Peyer's patch (tissue), 4 donors: ENCODE data around the gene ANXA3. TPM values are rescaled to one million over a fixed set of nuclear protein-coding genes. Genes with fewer than 3 reads are reported as not detected.

Source experiments
- DNase-seq, 3 donors: peaks; one replicate each; pipeline ENCODE4 v3.0.0-alpha.2; 2017 to 2019
- H3K27ac ChIP-seq, 4 donors: fragments of 200-600 bp; sonication (generic); one replicate each; pipeline ENCODE4 v1.5.1; 2016 to 2019
- H3K27me3 ChIP-seq, 2 donors: fragments of 200-600 bp; sonication (generic); one replicate each; pipeline ENCODE4 v1.5.1; 2019
- H3K36me3 ChIP-seq, 3 donors: fragments of 200-600 bp; sonication (generic); one replicate each; pipeline ENCODE4 v1.5.1; 2016 to 2019
- H3K4me1 ChIP-seq, 4 donors: fragments of 200-600 bp; sonication (generic); one replicate each; pipeline ENCODE4 v1.5.1; 2016 to 2019
- H3K4me3 ChIP-seq, 4 donors: fragments of 200-600 bp; sonication (generic); 1 replicate in 3 of 4; 2 replicates in 1 of 4; pipeline ENCODE4 v1.5.1; 2016 to 2019; ENCODE audit warnings: mild to moderate bottlenecking in 1 of 4
- H3K9me3 ChIP-seq, 4 donors: fragments of 200-600 bp; sonication (generic); one replicate each; pipeline ENCODE4 v1.5.1; 2016 to 2019; ENCODE audit warnings: mild to moderate bottlenecking in 1 of 4
- POLR2A ChIP-seq, 2 donors: fragments of 450-650 bp; IDR thresholded peaks; one replicate each; pipeline ENCODE4 v1.5.1; 2017; ENCODE audit warnings: antibody characterized with exemption in 2 of 2, mild to moderate bottlenecking in 2 of 2, moderate library complexity in 2 of 2
- total RNA-seq, 4 donors: library from RNA; depleted of rRNA; stranded (reverse); fragments of >200 nt; gene quantifications; one replicate each; pipeline ENCODE4 v1.1.0, GENCODE V29; 2016
- TF ChIP-seq, protein P1 (sequence below), 6 experiments: fragments of 450-650 bp in 4 of 6; fragments of 200-600 bp in 2 of 6; sonication (generic) in 1 of 6; IDR thresholded peaks; one replicate each; pipeline ENCODE4 v1.5.1; 2017 to 2019; ENCODE audit warnings: antibody characterized with exemption in 6 of 6, mild to moderate bottlenecking in 3 of 6, moderate library complexity in 1 of 6

ANXA3 gene
- total RNA-seq, 4 donors from 2014 or later = 8.3 to 27.5 (median 22.4) TPM

DNA sequence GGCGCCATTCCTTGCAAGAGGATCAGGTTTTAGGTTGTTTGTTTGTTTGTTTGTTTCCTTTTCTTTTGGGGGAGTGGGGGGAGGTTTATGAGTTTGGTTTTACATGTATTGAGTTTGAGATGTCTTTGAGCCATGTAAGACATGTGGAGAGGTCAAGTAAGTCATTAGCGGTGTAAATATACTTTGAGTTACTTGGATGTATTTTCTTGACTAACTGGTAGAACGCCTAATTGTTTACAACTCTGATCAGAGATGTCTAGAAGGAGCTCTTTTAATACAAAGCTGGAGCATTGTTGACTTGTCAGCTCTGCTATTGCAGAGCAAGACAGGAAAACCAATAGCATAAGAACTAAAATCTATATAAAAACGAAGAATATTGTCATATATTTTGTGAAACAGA is 57.1 kb downstream of the ANXA3 start:
- TF ChIP-seq, protein P1, sequence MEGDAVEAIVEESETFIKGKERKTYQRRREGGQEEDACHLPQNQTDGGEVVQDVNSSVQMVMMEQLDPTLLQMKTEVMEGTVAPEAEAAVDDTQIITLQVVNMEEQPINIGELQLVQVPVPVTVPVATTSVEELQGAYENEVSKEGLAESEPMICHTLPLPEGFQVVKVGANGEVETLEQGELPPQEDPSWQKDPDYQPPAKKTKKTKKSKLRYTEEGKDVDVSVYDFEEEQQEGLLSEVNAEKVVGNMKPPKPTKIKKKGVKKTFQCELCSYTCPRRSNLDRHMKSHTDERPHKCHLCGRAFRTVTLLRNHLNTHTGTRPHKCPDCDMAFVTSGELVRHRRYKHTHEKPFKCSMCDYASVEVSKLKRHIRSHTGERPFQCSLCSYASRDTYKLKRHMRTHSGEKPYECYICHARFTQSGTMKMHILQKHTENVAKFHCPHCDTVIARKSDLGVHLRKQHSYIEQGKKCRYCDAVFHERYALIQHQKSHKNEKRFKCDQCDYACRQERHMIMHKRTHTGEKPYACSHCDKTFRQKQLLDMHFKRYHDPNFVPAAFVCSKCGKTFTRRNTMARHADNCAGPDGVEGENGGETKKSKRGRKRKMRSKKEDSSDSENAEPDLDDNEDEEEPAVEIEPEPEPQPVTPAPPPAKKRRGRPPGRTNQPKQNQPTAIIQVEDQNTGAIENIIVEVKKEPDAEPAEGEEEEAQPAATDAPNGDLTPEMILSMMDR (IDR thresholded peaks at IDR 0.05) = no peak
- TF ChIP-seq POLR2A (IDR thresholded peaks at IDR 0.05) = no peak
- H3K27me3 ChIP-seq = no peaks in the 10 kb centered on the region
- no peak for DNase-seq
- no peaks in the 10 kb centered on the region for H3K4me1 ChIP-seq
- H3K4me3 ChIP-seq = no peak overlapping the region
- no peak overlapping the region for H3K27ac ChIP-seq
- no peaks in the 10 kb centered on the region for H3K9me3 ChIP-seq
- H3K36me3 ChIP-seq = no peaks in the 10 kb centered on the region

DNA sequence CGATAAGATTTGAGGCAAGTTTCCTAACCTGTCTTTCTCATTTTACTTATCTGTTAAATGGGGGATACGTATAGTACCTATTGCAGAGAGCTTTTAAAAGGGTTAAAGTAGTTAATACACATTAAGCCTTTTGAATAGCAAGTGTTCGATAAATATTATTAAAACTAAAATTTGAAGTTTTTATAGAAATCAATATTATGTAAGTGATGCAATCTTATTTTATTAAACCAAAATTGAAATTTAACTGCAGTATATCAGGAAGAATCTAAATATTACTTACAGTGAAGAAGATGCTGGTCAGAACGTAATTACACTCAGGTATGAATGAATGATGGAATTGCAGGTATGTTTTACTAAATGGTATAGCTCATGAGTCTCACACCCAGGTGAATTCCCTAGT is 58.0 kb downstream of the ANXA3 start:
- H3K27me3 ChIP-seq = no peaks in the 10 kb centered on the region
- DNase-seq = no peak
- TF ChIP-seq POLR2A (IDR thresholded peaks at IDR 0.05) = no peak
- TF ChIP-seq, protein P1 (IDR thresholded peaks at IDR 0.05) = no peak
- no peak overlapping the region for H3K27ac ChIP-seq
- H3K4me1 ChIP-seq = no peaks in the 10 kb centered on the region
- no peaks in the 10 kb centered on the region for H3K9me3 ChIP-seq
- H3K36me3 ChIP-seq = no peaks in the 10 kb centered on the region
- no peak overlapping the region for H3K4me3 ChIP-seq

DNA sequence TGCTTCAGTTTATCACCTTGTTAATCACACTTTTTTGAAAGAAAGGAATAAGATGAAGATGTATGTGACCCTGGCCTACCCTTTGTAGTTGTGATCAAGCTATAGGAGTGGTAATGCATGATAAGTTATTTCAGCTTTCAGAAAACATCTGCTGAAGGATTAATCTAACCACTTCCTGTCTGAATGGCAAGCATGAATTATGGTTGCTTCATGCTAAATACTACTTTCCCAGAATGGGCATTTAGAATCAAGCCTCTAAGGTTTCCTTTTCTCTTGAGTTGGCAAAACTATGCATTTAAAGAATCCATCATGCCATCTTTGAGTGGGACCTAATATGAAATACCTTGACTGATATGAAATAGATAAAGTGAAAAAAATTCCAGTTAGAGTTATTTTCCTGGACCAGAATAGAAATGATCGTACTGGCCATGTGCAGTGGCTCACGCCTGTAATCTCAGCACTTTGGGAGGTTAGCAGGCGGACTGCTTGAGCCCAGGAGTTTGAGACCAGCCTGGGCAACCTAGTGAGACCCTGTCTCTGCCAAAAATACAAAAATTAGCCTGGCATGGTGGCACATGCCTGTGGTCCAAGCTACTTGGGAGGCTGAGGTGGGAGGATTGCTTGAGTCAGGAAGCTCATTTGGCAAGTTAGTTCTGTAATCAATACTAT is 59.1 kb downstream of the ANXA3 start:
- H3K27me3 ChIP-seq = no peaks in the 10 kb centered on the region
- no peak overlapping the region for H3K27ac ChIP-seq
- TF ChIP-seq POLR2A (IDR thresholded peaks at IDR 0.05) = no peak
- TF ChIP-seq, protein P1 (IDR thresholded peaks at IDR 0.05) = no peak
- no peaks in the 10 kb centered on the region for H3K9me3 ChIP-seq
- H3K4me1 ChIP-seq = no peaks in the 10 kb centered on the region
- no peak for DNase-seq
- no peaks in the 10 kb centered on the region for H3K36me3 ChIP-seq
- H3K4me3 ChIP-seq = no peak overlapping the region

- DNase-seq = no peak
- Histone ChIP-seq H3K4me3 (no peak overlapping the region), H3K9me3 (no peaks in the 10 kb centered on the region), H3K27ac (no peak overlapping the region), H3K27me3 (no peaks in the 10 kb centered on the region), H3K4me1 (no peaks in the 10 kb centered on the region), H3K36me3 (no peaks in the 10 kb centered on the region)
- TF ChIP-seq, protein P1 (IDR thresholded peaks at IDR 0.05) = no peak
- no peak for TF ChIP-seq POLR2A (IDR thresholded peaks at IDR 0.05)
These were observed 59.6 kb downstream of the ANXA3 start for GRCh38 chr4:78611215-78611558.

- DNase-seq = peak in 1 of 3 donors; percentile 68
- Histone ChIP-seq H3K36me3 (no peaks in the 10 kb centered on the region), H3K4me1 (no peaks in the 10 kb centered on the region), H3K4me3 (no peak overlapping the region), H3K27ac (no peak overlapping the region), H3K27me3 (no peaks in the 10 kb centered on the region), H3K9me3 (no peaks in the 10 kb centered on the region)
- TF ChIP-seq POLR2A (IDR thresholded peaks at IDR 0.05) = no peak
- TF ChIP-seq, protein P1 (IDR thresholded peaks at IDR 0.05) = peak; percentile 42 to 85 (median 78)
These were observed 61.0 kb downstream of the ANXA3 start for GRCh38 chr4:78612398-78613178.
